EH (cell line): ENCODE data around the gene KAT2B.

Source experiments
- DNase-seq: peaks from one replicate; pipeline ENCODE4 v3.0.0-alpha.2; 2015; ENCODE audit warnings: low read depth

Gene KAT2B

GRCh38 chr3:20064796-20065564 lies 24.7 kb downstream of the KAT2B start:
- no peak for DNase-seq

DNA sequence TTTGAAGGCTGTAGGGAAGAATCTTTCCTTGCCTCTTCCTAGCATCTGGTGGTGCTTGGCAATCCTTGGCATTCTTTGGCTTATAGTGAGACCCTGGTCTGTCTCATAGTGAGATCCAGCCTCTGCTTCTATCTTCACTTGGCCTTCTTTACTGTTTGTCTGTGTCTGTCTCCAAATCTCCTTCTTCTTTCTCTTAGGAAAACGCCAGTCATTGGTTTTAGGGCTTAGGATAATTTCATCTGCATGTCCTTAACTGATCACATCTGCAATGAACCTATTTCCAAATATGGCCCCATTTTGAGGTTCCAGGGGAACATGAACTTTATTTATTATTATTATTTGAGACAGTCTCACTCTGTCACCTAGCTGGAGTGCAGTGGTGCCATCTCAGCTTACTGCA lies 25.8 kb downstream of the KAT2B start:
- no peak for DNase-seq

GRCh38 chr3:20066850-20067617 lies 26.8 kb downstream of the KAT2B start:
- DNase-seq: peak; percentile 72

- no peak for DNase-seq
Observed at GRCh38 chr3:20068512-20069177, 28.4 kb downstream of the KAT2B start.

DNA sequence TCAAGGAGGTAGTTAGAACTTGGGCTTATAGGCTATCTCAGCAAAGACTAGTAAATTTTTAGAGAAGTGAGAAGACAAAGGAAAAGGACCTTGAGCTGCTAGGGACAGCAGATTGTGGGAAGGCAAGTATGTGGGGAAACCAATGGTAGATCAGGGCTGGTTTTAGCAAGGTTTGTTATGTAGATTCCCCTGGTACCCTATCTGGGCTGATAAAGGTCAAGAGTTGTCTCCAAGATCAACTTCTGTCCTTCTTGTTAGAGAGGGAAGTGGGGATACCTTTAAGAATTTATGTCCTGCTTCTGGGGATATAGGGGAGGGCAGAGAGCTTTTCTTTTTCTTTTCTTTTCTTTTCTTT lies 28.9 kb downstream of the KAT2B start:
- no peak for DNase-seq

GRCh38 chr3:20071175-20071574 lies 30.9 kb downstream of the KAT2B start:
- DNase-seq: no peak

DNA sequence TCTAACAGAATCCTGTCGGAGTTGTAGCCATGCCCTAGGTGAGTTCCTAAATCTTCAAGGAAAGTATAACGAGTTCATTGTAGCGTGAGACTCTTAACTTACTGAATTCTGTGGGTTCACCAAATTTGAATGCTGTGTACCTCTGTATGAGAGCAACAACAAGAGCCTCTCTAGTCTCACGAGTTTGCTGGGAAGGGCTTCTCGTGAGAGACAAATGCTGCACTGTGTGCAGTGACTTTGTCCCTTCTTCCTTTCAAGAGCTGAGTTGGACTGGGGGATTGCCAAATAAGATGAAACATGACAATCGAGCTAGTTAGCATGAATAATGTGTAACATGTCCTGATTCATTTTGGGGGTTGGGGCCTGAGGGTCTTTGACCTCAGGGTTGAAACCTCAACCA lies 32.2 kb downstream of the KAT2B start:
- DNase-seq: no peak

DNA sequence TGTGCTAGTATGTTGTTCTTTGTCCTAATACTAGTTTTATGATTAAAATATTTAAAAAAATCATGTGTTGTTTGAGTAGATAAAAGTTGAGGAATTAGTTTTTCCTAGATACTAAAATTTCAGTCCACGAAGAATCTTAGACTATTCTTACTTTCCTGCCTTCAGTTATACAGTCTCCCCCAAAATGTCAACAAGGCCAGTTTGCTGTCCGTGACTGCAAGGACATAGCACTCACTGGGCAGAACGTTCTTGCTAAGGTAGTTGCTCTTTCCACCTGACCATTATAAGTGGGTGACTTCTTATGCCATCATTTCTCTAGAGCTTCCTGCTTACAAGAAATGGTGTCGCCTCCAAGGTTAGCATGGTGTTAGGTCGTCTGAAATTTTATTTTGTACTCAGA lies 32.8 kb downstream of the KAT2B start:
- DNase-seq: no peak

DNA sequence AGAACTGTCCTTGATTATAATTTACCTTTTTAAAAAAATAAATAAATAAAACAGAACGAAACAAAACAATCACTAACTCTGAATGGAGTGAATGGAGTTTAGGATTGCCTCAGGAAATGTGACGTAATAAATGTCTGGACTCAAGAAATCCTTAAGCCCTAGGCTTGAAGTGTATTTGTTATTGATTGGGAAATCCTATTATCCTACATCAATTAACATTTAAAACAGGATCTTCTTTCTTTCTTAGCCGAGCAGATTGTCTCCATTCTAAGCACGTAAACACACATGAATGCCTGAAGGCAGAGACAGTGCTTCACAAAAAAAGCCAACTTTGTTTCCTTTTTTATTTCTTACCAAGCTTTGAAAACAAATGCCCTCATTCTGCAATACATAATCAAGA lies 33.4 kb downstream of the KAT2B start:
- no peak for DNase-seq

DNA sequence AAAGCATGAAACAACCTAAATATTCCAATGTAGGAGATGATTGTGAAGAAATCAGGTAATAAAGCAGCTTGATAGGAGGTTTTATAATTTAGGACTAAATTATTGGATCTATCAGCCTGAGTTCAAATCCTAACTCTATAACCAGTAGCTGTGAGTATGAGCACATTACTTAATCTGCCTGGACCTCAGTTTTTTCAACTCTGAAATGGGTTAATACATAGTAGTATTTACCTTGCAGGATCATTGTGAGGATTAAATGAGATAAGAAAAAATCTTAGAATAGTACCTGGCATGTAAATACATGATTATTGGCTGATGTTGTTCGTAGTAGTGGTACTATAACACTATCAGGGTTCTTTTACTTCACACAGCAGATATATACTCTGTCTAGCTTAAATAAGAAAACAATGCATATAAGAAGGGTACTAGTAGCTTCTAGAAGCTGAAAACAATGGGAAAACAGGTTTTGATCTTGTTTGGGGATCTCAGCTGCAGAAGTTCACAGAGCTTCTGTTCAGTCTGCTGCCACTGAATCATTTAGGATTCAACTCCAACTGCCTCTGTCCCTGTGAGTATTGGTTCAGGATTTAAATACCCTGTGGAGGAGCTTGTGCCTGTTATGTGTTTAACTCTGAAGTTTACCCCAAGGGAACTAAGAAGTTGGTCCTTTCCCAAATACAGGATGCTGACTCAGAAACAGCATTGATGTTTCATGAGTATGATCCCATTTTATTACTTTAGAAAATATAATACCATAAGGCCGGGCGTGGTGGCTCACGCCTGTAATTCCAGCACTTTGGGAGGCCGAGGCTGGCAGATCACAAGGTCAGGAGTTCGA lies 34.2 kb downstream of the KAT2B start:
- peak; percentile 55 for DNase-seq

DNA sequence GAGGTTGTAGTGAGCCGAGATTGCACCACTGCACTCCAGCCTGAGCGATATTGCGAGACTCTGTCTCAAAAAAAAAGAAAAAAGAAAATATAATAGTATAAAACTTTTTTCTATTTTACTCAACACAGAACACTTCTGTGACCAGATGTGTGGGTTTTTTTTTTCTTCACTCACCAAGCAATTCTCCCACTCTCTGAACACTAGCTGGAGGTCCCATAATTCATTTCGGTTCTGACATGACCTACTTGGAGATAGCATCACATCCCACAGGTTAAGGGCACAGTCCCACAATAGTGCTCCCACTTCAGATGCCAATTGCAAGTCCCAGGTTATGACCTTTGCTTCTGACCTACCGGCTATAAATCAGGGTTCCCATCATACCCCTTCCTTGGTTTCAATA lies 35.0 kb downstream of the KAT2B start:
- no peak for DNase-seq

GRCh38 chr3:20076296-20076997 lies 36.2 kb downstream of the KAT2B start:
- no peak for DNase-seq

GRCh38 chr3:20077068-20077467 lies 36.8 kb downstream of the KAT2B start:
- DNase-seq: no peak

- DNase-seq: no peak
Observed at GRCh38 chr3:20078194-20078714, 38.0 kb downstream of the KAT2B start.

DNA sequence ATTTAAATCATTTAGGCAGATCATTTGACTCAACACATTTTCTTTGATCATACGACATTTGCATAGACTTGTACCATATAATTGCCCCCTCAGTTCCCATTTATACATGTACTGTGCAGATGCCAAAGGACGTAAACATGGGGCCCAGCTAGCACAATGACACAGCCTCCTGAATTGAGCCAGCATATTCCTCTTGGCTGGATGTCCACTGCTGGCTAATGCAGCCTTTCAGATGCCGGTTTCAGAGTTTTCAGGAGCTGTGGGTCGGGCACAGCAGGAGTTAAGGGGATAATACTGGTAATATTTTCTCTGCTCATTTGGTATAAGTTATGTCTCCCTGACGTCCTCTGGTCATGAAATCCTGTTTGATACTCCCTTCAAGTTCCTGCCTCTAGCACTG lies 39.4 kb downstream of the KAT2B start:
- DNase-seq: no peak

DNA sequence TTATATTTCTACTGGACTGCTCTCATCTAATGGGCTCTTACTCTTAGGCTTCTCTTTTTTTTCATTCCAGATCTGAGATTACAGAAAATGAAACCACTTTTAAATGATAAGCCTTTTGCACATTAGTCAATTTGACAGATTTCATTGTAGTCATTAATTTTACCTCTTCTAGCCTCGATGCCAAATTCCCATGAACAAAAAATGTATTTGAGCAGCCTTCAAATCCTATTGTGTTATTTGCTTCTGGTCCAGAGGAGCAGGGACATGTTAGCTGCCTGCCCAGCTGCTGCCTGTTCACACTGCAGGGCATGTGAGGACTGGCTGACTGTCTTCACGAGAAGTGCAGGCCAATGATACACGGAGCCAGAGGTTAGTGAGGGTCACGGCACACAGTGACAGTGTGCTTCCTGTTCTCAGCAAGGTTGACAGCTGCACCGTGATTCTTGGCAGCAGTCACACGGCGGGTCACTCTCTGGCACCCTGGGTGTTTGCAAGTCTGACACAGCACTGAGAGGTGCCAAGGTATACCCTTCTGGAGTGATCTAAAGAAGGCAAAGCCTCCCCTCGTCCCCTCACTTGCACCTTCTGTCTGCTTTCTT lies 40.8 kb downstream of the KAT2B start:
- DNase-seq: peak; percentile 13

DNA sequence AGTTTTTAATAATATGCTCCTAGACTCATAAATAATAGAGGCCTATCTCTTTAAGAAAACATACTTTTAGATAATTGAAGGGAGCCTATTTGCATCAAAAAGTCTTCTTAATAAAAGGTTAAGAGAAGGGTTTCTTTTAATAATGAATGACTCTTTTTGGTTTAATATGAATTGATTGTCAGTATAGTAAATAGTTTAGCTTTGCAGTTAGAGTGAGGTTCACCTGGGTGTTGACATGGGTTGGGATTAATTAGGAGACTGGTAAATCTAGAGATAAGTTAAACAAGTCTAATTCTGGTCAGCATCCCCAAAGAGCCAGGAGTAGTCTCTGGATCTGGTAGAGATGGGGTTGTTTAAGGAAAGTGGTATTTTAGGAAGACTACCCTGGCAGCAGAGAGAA lies 43.0 kb downstream of the KAT2B start:
- DNase-seq: no peak

DNA sequence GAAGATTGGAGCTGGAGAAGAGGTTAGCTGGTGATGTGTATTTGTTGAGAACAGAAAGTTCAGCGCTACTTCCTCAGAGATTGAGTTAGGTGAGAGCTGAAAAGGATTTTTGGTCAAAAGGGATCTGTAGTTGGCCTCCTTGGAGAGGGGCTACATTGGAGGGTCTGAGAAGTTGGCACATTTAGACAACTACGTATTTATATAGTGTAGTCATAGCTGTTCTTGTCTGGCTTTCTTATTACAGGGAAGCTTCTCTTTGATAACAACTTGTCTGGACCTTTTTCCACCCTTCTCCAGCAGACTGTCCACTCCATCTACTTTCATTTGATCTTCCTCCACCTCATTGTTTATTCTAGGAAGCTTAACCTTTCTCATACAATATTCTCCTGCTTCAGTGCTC lies 43.7 kb downstream of the KAT2B start:
- DNase-seq: no peak

- DNase-seq: peak; percentile 5
Observed at GRCh38 chr3:20091331-20092047, 51.2 kb downstream of the KAT2B start.

DNA sequence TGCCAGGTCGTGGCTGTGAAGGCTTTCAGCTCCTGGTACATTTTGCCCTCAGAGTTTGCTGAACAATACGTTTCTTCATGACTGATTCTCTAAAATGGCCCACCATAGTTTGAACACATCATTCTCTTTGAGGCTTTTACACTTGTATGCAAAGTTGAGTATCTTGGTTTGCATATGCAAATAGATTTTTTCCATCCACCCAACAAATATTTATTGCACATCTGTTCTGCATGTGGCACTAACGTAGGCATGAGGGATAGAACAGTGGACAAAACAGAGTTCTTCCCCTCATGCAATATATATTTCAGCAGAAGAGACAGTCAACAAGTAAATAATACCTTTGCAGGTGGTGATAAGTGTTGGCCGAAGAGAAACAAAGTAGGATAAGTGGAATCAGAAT lies 55.2 kb downstream of the KAT2B start:
- DNase-seq: no peak
